ENCODE results near the gene ZNF618.

DNA sequence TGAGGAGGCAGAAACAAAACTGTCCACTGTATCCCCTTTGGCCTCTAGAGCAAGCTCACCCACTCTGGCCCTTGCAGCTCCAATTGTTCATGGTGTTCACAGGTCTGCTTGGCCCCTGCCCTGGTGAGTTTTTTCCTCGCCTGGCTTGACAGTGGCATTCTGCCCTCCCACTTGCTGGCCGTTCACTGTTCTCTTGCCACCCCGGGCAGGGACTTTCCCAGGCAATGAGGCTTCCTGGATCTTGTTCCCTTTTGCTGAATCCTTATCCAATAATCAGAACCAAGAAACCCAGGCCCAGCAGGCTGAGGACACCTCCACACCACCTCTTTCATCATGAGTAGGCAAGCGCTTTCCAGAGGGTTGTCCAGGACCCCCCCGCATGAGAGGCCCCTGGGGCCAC, 31.2 kb downstream of the ZNF618 start:
- TF ChIP-seq POLR2A (IDR thresholded peaks at IDR 0.05) = no peak
- no peak for TF ChIP-seq CTCF (IDR thresholded peaks at IDR 0.05)

Measured in ovary (tissue), 3 donors.